Natural killer cell (primary cell): ENCODE data around the gene ETV2. TPM values are rescaled to one million over a fixed set of nuclear protein-coding genes. Genes with fewer than 3 reads are reported as not detected.
"Not testable (repeated sequence)": the region's sequence is repeated elsewhere in the genome, so short reads cannot be mapped to it uniquely, and the experiment has no call there.

Experiments used
- ATAC-seq, 3 donors: fragments of 150-1000 bp in 2 of 3; fragments of 200-7000 bp in 1 of 3; cut with Tn5 transposase; 1 replicate in 1 of 3; 2 replicates in 2 of 3; pipeline ENCODE4 v1.10.0; 2021; ENCODE audit warnings: mild to moderate bottlenecking in 2 of 3, moderate library complexity in 2 of 3
- DNase-seq, 2 donors: peaks; one replicate each; pipeline versions ENCODE4 v3.0.0 to v3.0.0-alpha.2; 2013 to 2021; ENCODE audit warnings: mixed read lengths in 1 of 2
- H3K27ac ChIP-seq: one replicate; pipeline ENCODE4 v1.5.1; 2013; ENCODE audit warnings: mild to moderate bottlenecking, low read length
- H3K27me3 ChIP-seq: one replicate; pipeline ENCODE4 v1.6.1; 2013; ENCODE audit warnings: low read length; ENCODE audit not compliant: control insufficient read depth, insufficient read depth
- H3K36me3 ChIP-seq: one replicate; pipeline ENCODE4 v1.6.1; 2013; ENCODE audit warnings: low read length; ENCODE audit not compliant: control insufficient read depth, insufficient read depth
- H3K4me1 ChIP-seq: one replicate; pipeline ENCODE4 v1.6.1; 2013; ENCODE audit warnings: low read length; ENCODE audit not compliant: control insufficient read depth, insufficient read depth
- H3K4me3 ChIP-seq: one replicate; pipeline ENCODE4 v1.5.1; 2013; ENCODE audit warnings: low read length
- H3K9me3 ChIP-seq: one replicate; pipeline ENCODE4 v1.6.1; 2013; ENCODE audit warnings: low read length; ENCODE audit not compliant: control insufficient read depth, insufficient read depth
- H3K27ac Mint-ChIP-seq, 2 donors: one replicate each; pipeline ENCODE4 v1.8.0; 2022; ENCODE audit warnings: mild to moderate bottlenecking in 2 of 2, mixed read lengths in 2 of 2, moderate library complexity in 1 of 2
- H3K27me3 Mint-ChIP-seq, 2 donors: one replicate each; pipeline ENCODE4 v1.8.0; 2022; ENCODE audit warnings: low read depth in 2 of 2, mixed read lengths in 2 of 2
- H3K36me3 Mint-ChIP-seq: one replicate; pipeline ENCODE4 v1.8.0; 2022; ENCODE audit warnings: mixed read lengths
- H3K4me1 Mint-ChIP-seq, 2 donors: one replicate each; pipeline ENCODE4 v1.8.0; 2022; ENCODE audit warnings: mixed read lengths in 2 of 2
- H3K4me3 Mint-ChIP-seq: one replicate; pipeline ENCODE4 v1.8.0; 2022; ENCODE audit warnings: mild to moderate bottlenecking, moderate library complexity, mixed read lengths
- H3K9me3 Mint-ChIP-seq, 2 donors: one replicate each; pipeline ENCODE4 v1.8.0; 2022; ENCODE audit warnings: mixed read lengths in 2 of 2
- CTCF ChIP-seq: fragments of 200-600 bp; IDR thresholded peaks from one replicate; pipeline ENCODE4 v1.8.0; 2022; ENCODE audit warnings: antibody characterized with exemption
- WGBS: methylation state at CpG from one replicate; pipeline ENCODE4 v1.1.7; 2013; ENCODE audit warnings: missing lambda C conversion rate; ENCODE audit not compliant: insufficient coverage; 5-methylcytosine and 5-hydroxymethylcytosine counted together
- intact Hi-C: fragments of 100-400 bp; cut with micrococcal nuclease; formaldehyde crosslinking; loops from one replicate; pipeline ENCODE4 v1.14.2; 2022
- total RNA-seq, 4 donors: library from RNA; stranded (reverse); fragments of 120-200 nt in 1 of 4; gene quantifications; one replicate each; pipeline versions ENCODE4 v1.2.3 to v1.2.4, GENCODE V29; 2013 to 2022

Gene ETV2, protein sequence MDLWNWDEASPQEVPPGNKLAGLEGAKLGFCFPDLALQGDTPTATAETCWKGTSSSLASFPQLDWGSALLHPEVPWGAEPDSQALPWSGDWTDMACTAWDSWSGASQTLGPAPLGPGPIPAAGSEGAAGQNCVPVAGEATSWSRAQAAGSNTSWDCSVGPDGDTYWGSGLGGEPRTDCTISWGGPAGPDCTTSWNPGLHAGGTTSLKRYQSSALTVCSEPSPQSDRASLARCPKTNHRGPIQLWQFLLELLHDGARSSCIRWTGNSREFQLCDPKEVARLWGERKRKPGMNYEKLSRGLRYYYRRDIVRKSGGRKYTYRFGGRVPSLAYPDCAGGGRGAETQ
- 1 to 10 TPM in 1 of 3 donors, under 1 TPM in 2; 0.48 to 2.0 (median 0.87) TPM for total RNA-seq
- 0.56 TPM for total RNA-seq (2013)

- no peaks in the 10 kb centered on the region for H3K27me3 ChIP-seq
- peaks cover 10% of the 10 kb centered on the region for H3K36me3 ChIP-seq
- Mint-ChIP-seq H3K9me3 (no peaks in the 10 kb centered on the region), H3K36me3 (no peaks in the 10 kb centered on the region), H3K4me1 (peaks cover 10 to 17% of the 10 kb centered on the region in 2 donors), H3K27ac (peak within 1 kb of the TSS; percentile 36 to 89), H3K27me3 (no peaks in the 10 kb centered on the region), H3K4me3 (peak within 1 kb of the TSS; percentile 59)
- intact Hi-C loops = loop anchor here (5.0 kb wide), 2 partner anchors 94 to 116 kb away; partner anchors contain the start of genes HSPB6, PROSER3 and TMEM147
- TF ChIP-seq CTCF = no peak
- WGBS = 20% methylated on average over 28 of the region's 28 CpGs
- H3K4me1 ChIP-seq = peaks cover 36% of the 10 kb centered on the region
- no peak within 1 kb of the TSS for H3K4me3 ChIP-seq
- peak; percentile 47 to 69 for DNase-seq
- no peak within 1 kb of the TSS for H3K27ac ChIP-seq
- H3K9me3 ChIP-seq = no peaks in the 10 kb centered on the region
- ATAC-seq = no peak
These were observed at the start of gene ETV2 for GRCh38 chr19:35641515-35642151. ETV2 (plus strand) TSS chr19:35641745; CDS start chr19:35642461, 716 bp downstream.

DNA sequence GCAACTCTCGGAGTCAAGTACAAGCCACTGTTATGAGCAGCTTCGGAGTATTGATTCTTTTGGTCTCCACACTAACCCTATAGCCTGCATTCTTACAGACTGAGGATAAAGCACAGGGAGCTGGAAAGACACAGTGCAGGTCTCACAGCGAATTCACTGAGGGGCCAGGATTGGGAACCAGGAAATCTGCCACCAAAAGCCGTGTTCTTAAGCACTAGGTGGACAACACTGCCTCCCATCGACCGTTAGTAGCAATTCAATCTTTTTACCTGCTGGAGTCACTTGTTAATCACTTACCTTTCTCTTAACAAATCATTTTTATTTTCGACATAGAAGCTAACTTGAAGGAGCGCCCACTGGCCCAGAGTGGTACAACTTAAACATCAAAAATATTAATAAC, 49.3 kb upstream of the ETV2 start:
- H3K27me3 Mint-ChIP-seq = peaks cover 5 to 10% of the 10 kb centered on the region in 2 donors
- H3K4me1 ChIP-seq = no peaks in the 10 kb centered on the region
- intact Hi-C loops = loop anchor here (1.0 to 10.0 kb wide), 2 partner anchors 82 to 237 kb away; partner anchors contain the start of gene FFAR3
- H3K27ac Mint-ChIP-seq = no peak overlapping the region
- peak in 2 of 3 donors; percentile 43 to 52 for ATAC-seq
- no peaks in the 10 kb centered on the region for H3K27me3 ChIP-seq
- peaks cover 0 to 6% of the 10 kb centered on the region in 2 donors for H3K4me1 Mint-ChIP-seq
- 27% methylated on average over 8 of the region's 8 CpGs for WGBS
- no peak overlapping the region for H3K27ac ChIP-seq
- H3K36me3 Mint-ChIP-seq = no peaks in the 10 kb centered on the region
- no peak overlapping the region for H3K4me3 Mint-ChIP-seq
- peak; percentile 53 for TF ChIP-seq CTCF
- H3K4me3 ChIP-seq = no peak overlapping the region
- no peaks in the 10 kb centered on the region for H3K9me3 ChIP-seq
- DNase-seq = peak in 1 of 2 donors; percentile 76
- no peaks in the 10 kb centered on the region for H3K36me3 ChIP-seq
- H3K9me3 Mint-ChIP-seq = no peaks in the 10 kb centered on the region

GRCh38 chr19:35595026-35595425, 46.5 kb upstream of the ETV2 start:
- not testable (repeated sequence) for H3K36me3 Mint-ChIP-seq, H3K27me3 ChIP-seq, DNase-seq, H3K4me3 ChIP-seq, H3K36me3 ChIP-seq, H3K4me1 Mint-ChIP-seq, ATAC-seq, H3K4me3 Mint-ChIP-seq, H3K27ac Mint-ChIP-seq, H3K9me3 ChIP-seq, H3K27ac ChIP-seq, H3K9me3 Mint-ChIP-seq, H3K4me1 ChIP-seq
- 67% methylated on average over 3 of the region's 3 CpGs for WGBS
- H3K27me3 Mint-ChIP-seq = peaks cover 5 to 14% of the 10 kb centered on the region in 2 donors
- intact Hi-C loops = loop anchor here (10.0 kb wide), 1 partner anchor 240 kb away; the partner anchor contains the start of gene FFAR3

GRCh38 chr19:35595928-35596327, 45.6 kb upstream of the ETV2 start:
- WGBS = no CpG with 5 or more reads among the region's 1 CpG
- peaks cover 5 to 14% of the 10 kb centered on the region in 2 donors for H3K27me3 Mint-ChIP-seq
- no peak for ATAC-seq

More at GRCh38 chr19:35595928-35596327, 45.6 kb upstream of the ETV2 start:
- H3K9me3 Mint-ChIP-seq = no peaks in the 10 kb centered on the region
- H3K36me3 ChIP-seq = no peaks in the 10 kb centered on the region
- no peaks in the 10 kb centered on the region for H3K36me3 Mint-ChIP-seq
- intact Hi-C loops = loop anchor here (10.0 kb wide), 1 partner anchor 241 kb away; the partner anchor contains the start of gene FFAR3
- no peak overlapping the region for H3K4me3 ChIP-seq
- H3K27me3 ChIP-seq = no peaks in the 10 kb centered on the region
- no peak for DNase-seq
- no peak overlapping the region for H3K4me3 Mint-ChIP-seq
- no peaks in the 10 kb centered on the region for H3K4me1 ChIP-seq
- H3K9me3 ChIP-seq = no peaks in the 10 kb centered on the region
- H3K27ac Mint-ChIP-seq = no peak overlapping the region
- no peak for TF ChIP-seq CTCF
- no peak overlapping the region for H3K27ac ChIP-seq
- H3K4me1 Mint-ChIP-seq = peaks cover 0 to 6% of the 10 kb centered on the region in 2 donors
